H9 (cell line): ENCODE results near the gene BOLA2B. TPM values are rescaled to one million over a fixed set of nuclear protein-coding genes. Genes with fewer than 3 reads are reported as not detected.

Experiments
- DNase-seq: peaks from one replicate; pipeline ENCODE4 v3.0.0-alpha.2; 2017
- H2AFZ ChIP-seq: one replicate; pipeline ENCODE4 v1.6.1; 2013; ENCODE audit warnings: mild to moderate bottlenecking, low read length, control low read depth, moderate library complexity
- H2AK5ac ChIP-seq: 2 replicates; pipeline ENCODE4 v1.6.1; 2013; ENCODE audit warnings: low read length, control low read depth, mixed read lengths; ENCODE audit not compliant: insufficient read length
- H2BK120ac ChIP-seq: one replicate; pipeline ENCODE4 v1.6.1; 2013; ENCODE audit warnings: low read depth, mild to moderate bottlenecking, low read length, control low read depth, inconsistent platforms; ENCODE audit not compliant: poor library complexity, severe bottlenecking
- H2BK12ac ChIP-seq: 2 replicates; pipeline ENCODE4 v1.6.1; 2013; ENCODE audit warnings: low read length, control low read depth, mixed read lengths, low read depth; ENCODE audit not compliant: insufficient read length
- H2BK15ac ChIP-seq: 2 replicates; pipeline ENCODE4 v1.6.1; 2013; ENCODE audit warnings: low read depth, low read length, control low read depth
- H2BK20ac ChIP-seq: one replicate; pipeline ENCODE4 v1.6.1; 2013; ENCODE audit warnings: low read depth, mild to moderate bottlenecking, low read length, control low read depth, inconsistent platforms; ENCODE audit not compliant: poor library complexity, severe bottlenecking
- H2BK5ac ChIP-seq: 2 replicates; pipeline ENCODE4 v1.6.1; 2013; ENCODE audit warnings: low read length, control low read depth, mixed read lengths; ENCODE audit not compliant: insufficient read length
- H3K14ac ChIP-seq: 2 replicates; pipeline ENCODE4 v1.6.1; 2013; ENCODE audit warnings: low read length, control low read depth; ENCODE audit not compliant: insufficient read depth
- H3K18ac ChIP-seq: 2 replicates; pipeline ENCODE4 v1.6.1; 2013; ENCODE audit warnings: low read depth, mild to moderate bottlenecking, mixed read lengths, low read length, control low read depth; ENCODE audit not compliant: insufficient read length
- H3K23ac ChIP-seq: 2 replicates; pipeline ENCODE4 v1.6.1; 2013; ENCODE audit warnings: low read length, control low read depth, mixed read lengths, low read depth; ENCODE audit not compliant: insufficient read length
- H3K23me2 ChIP-seq: 2 replicates; pipeline ENCODE4 v1.6.1; 2013; ENCODE audit warnings: low read depth, mild to moderate bottlenecking, mixed read lengths, low read length, control low read depth; ENCODE audit not compliant: insufficient read length, poor library complexity, severe bottlenecking
- H3K27ac ChIP-seq: 2 replicates; pipeline ENCODE4 v1.5.1; 2013; ENCODE audit warnings: low read length, control low read depth, mixed read lengths, low read depth; ENCODE audit not compliant: insufficient read length
- H3K27me3 ChIP-seq: 2 replicates; pipeline ENCODE4 v1.6.1; 2013; ENCODE audit warnings: low read length, control low read depth, inconsistent platforms; ENCODE audit not compliant: insufficient read depth
- H3K4ac ChIP-seq: 2 replicates; pipeline ENCODE4 v1.6.1; 2013; ENCODE audit warnings: low read depth, mild to moderate bottlenecking, control low read depth, inconsistent platforms, low read length, moderate library complexity
- H3K4me1 ChIP-seq: 2 replicates; pipeline ENCODE4 v1.6.1; 2013; ENCODE audit warnings: low read length, control low read depth, inconsistent platforms; ENCODE audit not compliant: insufficient read depth
- H3K4me2 ChIP-seq: 2 replicates; pipeline ENCODE4 v1.6.1; 2013; ENCODE audit warnings: low read length, control low read depth, mixed read lengths; ENCODE audit not compliant: insufficient read length, insufficient read depth
- H3K56ac ChIP-seq: 2 replicates; pipeline ENCODE4 v1.6.1; 2013; ENCODE audit warnings: low read depth, mild to moderate bottlenecking, mixed read lengths, low read length, control low read depth; ENCODE audit not compliant: insufficient read length
- H3K79me1 ChIP-seq: 2 replicates; pipeline ENCODE4 v1.6.1; 2013; ENCODE audit warnings: low read depth, mild to moderate bottlenecking, moderate library complexity, low read length, control low read depth, inconsistent platforms; ENCODE audit not compliant: insufficient read depth, poor library complexity, severe bottlenecking
- H3K79me2 ChIP-seq: 2 replicates; pipeline ENCODE4 v1.6.1; 2013; ENCODE audit warnings: low read length, control low read depth, inconsistent platforms; ENCODE audit not compliant: insufficient read depth
- H3K9ac ChIP-seq: 2 replicates; pipeline ENCODE4 v1.6.1; 2013; ENCODE audit warnings: low read length, control low read depth, mixed read lengths; ENCODE audit not compliant: insufficient read length; ENCODE audit errors: extremely low read depth
- H3K9me3 ChIP-seq: one replicate; pipeline ENCODE4 v1.6.1; 2013; ENCODE audit warnings: low read depth, low read length, inconsistent platforms; ENCODE audit not compliant: control insufficient read depth
- H3T11ph ChIP-seq: one replicate; pipeline ENCODE4 v1.6.1; 2013; ENCODE audit warnings: mild to moderate bottlenecking, low read length, control low read depth, inconsistent platforms
- H4K20me1 ChIP-seq: one replicate; pipeline ENCODE4 v1.6.1; 2013; ENCODE audit not compliant: control insufficient read depth, insufficient read length, insufficient read depth
- H4K5ac ChIP-seq: 2 replicates; pipeline ENCODE4 v1.6.1; 2013; ENCODE audit warnings: low read depth, mild to moderate bottlenecking, mixed read lengths, low read length, control low read depth; ENCODE audit not compliant: insufficient read length
- H4K8ac ChIP-seq: replicated peaks from 2 replicates; pipeline ENCODE4 v1.6.1; 2013; ENCODE audit warnings: low read length, control low read depth, mixed read lengths, low read depth; ENCODE audit not compliant: insufficient read length
- H4K91ac ChIP-seq: 2 replicates; pipeline ENCODE4 v1.6.1; 2013; ENCODE audit warnings: low read depth, mild to moderate bottlenecking, moderate library complexity, mixed read lengths, low read length, control low read depth; ENCODE audit not compliant: insufficient read length
- H3K27ac Mint-ChIP-seq, 3 experiments: 2 replicates in 2 of 3; 3 replicates in 1 of 3; pipeline ENCODE4 v1.8.0; 2020 to 2021; ENCODE audit warnings: mixed read lengths in 3 of 3, mild to moderate bottlenecking in 1 of 3, moderate library complexity in 1 of 3
- H3K27me3 Mint-ChIP-seq: 2 replicates; pipeline ENCODE4 v1.8.0; 2021; ENCODE audit warnings: low read depth, mild to moderate bottlenecking, moderate library complexity, mixed read lengths
- H3K36me3 Mint-ChIP-seq, 3 experiments: 2 replicates in 2 of 3; 3 replicates in 1 of 3; pipeline ENCODE4 v1.8.0; 2020 to 2021; ENCODE audit warnings: low read depth in 3 of 3, mixed read lengths in 3 of 3; ENCODE audit not compliant: insufficient read depth in 1 of 3
- H3K4me1 Mint-ChIP-seq, 2 experiments: 2 replicates each; pipeline ENCODE4 v1.8.0; 2020; ENCODE audit warnings: mixed read lengths in 2 of 2
- H3K4me3 Mint-ChIP-seq, 2 experiments: 2 replicates in 1 of 2; 3 replicates in 1 of 2; pipeline ENCODE4 v1.8.0; 2020 to 2021; ENCODE audit warnings: mild to moderate bottlenecking in 2 of 2, mixed read lengths in 2 of 2, moderate library complexity in 1 of 2
- H3K9me3 Mint-ChIP-seq, 2 experiments: 2 replicates in 1 of 2; 3 replicates in 1 of 2; pipeline ENCODE4 v1.8.0; 2020; ENCODE audit warnings: mild to moderate bottlenecking in 2 of 2, mixed read lengths in 2 of 2, moderate library complexity in 1 of 2
- WGBS: extraction: QIAGEN DNeasy Blood & Tissue Kit; methylation state at CpG from one replicate; pipeline ENCODE4 v1.1.7; 2013; ENCODE audit warnings: missing lambda C conversion rate, low lambda C conversion rate, mixed read lengths; ENCODE audit not compliant: insufficient read length; ENCODE audit errors: extremely low coverage; 5-methylcytosine and 5-hydroxymethylcytosine counted together
- total RNA-seq: library from RNA; stranded (reverse); gene quantifications from 2 replicates; pipeline ENCODE4 v1.2.1, GENCODE V29; 2021
- TF ChIP-seq, protein P1 (sequence below): fragments of 200-600 bp; sonication (generic); conservative IDR thresholded peaks from 3 replicates; pipeline ENCODE4 v1.8.0; 2021; ENCODE audit warnings: antibody characterized with exemption, mild to moderate bottlenecking

BOLA2B gene
- total RNA-seq, 1 experiment from 2014 or later, result 218 TPM

DNA sequence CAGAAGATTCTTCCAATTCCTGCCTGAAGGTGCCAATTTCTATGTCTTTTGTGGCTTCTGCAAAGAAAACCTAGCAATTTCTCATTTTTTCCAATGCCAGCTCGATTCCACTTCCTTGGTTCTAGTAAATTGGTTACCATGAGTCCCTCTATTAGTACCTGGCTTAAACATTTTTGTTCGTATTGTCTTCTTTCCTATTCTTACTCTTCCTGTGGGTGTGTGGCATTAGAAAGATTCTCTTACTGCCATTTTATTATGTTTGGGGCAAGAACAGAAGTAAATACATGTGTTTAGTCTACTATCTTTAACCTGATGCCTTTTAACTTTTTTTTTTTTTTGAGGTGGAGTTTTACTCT is 50.1 kb downstream of the BOLA2B start:
- H3K4me1 ChIP-seq, result no peaks in the 10 kb centered on the region
- H3K14ac ChIP-seq, result no peak overlapping the region
- no CpG with 5 or more reads among the region's 2 CpGs for WGBS
- H3K27ac Mint-ChIP-seq, result no peak overlapping the region
- no peak overlapping the region for H2BK5ac ChIP-seq
- no peak overlapping the region for H3K27ac ChIP-seq
- H2BK15ac ChIP-seq, result no peak overlapping the region
- TF ChIP-seq, protein P1, sequence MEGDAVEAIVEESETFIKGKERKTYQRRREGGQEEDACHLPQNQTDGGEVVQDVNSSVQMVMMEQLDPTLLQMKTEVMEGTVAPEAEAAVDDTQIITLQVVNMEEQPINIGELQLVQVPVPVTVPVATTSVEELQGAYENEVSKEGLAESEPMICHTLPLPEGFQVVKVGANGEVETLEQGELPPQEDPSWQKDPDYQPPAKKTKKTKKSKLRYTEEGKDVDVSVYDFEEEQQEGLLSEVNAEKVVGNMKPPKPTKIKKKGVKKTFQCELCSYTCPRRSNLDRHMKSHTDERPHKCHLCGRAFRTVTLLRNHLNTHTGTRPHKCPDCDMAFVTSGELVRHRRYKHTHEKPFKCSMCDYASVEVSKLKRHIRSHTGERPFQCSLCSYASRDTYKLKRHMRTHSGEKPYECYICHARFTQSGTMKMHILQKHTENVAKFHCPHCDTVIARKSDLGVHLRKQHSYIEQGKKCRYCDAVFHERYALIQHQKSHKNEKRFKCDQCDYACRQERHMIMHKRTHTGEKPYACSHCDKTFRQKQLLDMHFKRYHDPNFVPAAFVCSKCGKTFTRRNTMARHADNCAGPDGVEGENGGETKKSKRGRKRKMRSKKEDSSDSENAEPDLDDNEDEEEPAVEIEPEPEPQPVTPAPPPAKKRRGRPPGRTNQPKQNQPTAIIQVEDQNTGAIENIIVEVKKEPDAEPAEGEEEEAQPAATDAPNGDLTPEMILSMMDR, result no peak
- H3K23ac ChIP-seq, result no peak overlapping the region
- H3K27me3 ChIP-seq, result no peaks in the 10 kb centered on the region
- no peaks in the 10 kb centered on the region for H4K20me1 ChIP-seq
- H3K79me2 ChIP-seq, result no peaks in the 10 kb centered on the region
- H3K9me3 ChIP-seq, result no peaks in the 10 kb centered on the region
- no peaks in the 10 kb centered on the region for H3K4me1 Mint-ChIP-seq
- no peak overlapping the region for H3K4ac ChIP-seq
- H2BK12ac ChIP-seq, result no peak overlapping the region
- no peaks in the 10 kb centered on the region for H3K79me1 ChIP-seq
- DNase-seq, result no peak
- no peak overlapping the region for H2BK120ac ChIP-seq
- no peaks in the 10 kb centered on the region for H3K23me2 ChIP-seq
- no peak overlapping the region for H2BK20ac ChIP-seq
- H3K18ac ChIP-seq, result no peak overlapping the region
- no peak overlapping the region for H2AFZ ChIP-seq
- H3K4me2 ChIP-seq, result no peak overlapping the region
- no peak overlapping the region for H2AK5ac ChIP-seq
- no peaks in the 10 kb centered on the region for H3K36me3 Mint-ChIP-seq
- H3K9me3 Mint-ChIP-seq, result peaks cover 0 to 2% of the 10 kb centered on the region in 2 experiments; a peak in 1 of 5 replicates
- H3K9ac ChIP-seq, result no peak overlapping the region
- H4K8ac ChIP-seq, result no peak overlapping the region
- no peak overlapping the region; a peak in 1 of 5 replicates for H3K4me3 Mint-ChIP-seq
- no peak overlapping the region for H4K5ac ChIP-seq
- H3K56ac ChIP-seq, result no peak overlapping the region
- no peak overlapping the region for H4K91ac ChIP-seq
- peaks cover 2% of the 10 kb centered on the region for H3K27me3 Mint-ChIP-seq
- H3T11ph ChIP-seq, result no peak overlapping the region

Other genes starting within 250 kb of the BOLA2B start
- 82.1 and 89.1 TPM in 2 replicates for gene TMEM219, start 231.6 kb downstream of the BOLA2B start, total RNA-seq
- 43.1 and 43.9 TPM in 2 replicates for gene TAOK2, start 219.8 kb downstream of the BOLA2B start, total RNA-seq
- 18.5 and 21.6 TPM in 2 replicates for gene HIRIP3, start 198.0 kb downstream of the BOLA2B start, total RNA-seq
- gene INO80E, start 197.4 kb downstream of the BOLA2B start, total RNA-seq, result 94.1 and 101 TPM in 2 replicates
- 10.2 and 12.2 TPM in 2 replicates for gene DOC2A, start 182.6 kb downstream of the BOLA2B start, total RNA-seq
- gene C16orf92, start 170.5 kb downstream of the BOLA2B start, total RNA-seq, result not detected in 2 replicates
- 20.9 and 22.3 TPM in 2 replicates for gene TLCD3B, start 162.4 kb downstream of the BOLA2B start, total RNA-seq
- gene ALDOA, start 127.9 kb downstream of the BOLA2B start, total RNA-seq, result 1,356 and 1,375 TPM in 2 replicates
- 162 and 163 TPM in 2 replicates for gene PPP4C, start 117.7 kb downstream of the BOLA2B start, total RNA-seq
- 1.6 and 1.9 TPM in 2 replicates for gene TBX6, start 101.7 kb downstream of the BOLA2B start, total RNA-seq
- gene YPEL3, start 97.5 kb downstream of the BOLA2B start, total RNA-seq, result 26.3 and 27.5 TPM in 2 replicates
- 3.8 and 4.0 TPM in 2 replicates for gene GDPD3, start 80.1 kb downstream of the BOLA2B start, total RNA-seq
- gene MAPK3, start 70.4 kb downstream of the BOLA2B start, total RNA-seq, result 52.3 and 53.5 TPM in 2 replicates
- gene CORO1A, start 10.1 kb downstream of the BOLA2B start, total RNA-seq, result 3.4 and 4.8 TPM in 2 replicates
- 30.3 TPM in 2 replicates for gene SLX1A, start 209 bp upstream of the BOLA2B start, total RNA-seq
- gene SULT1A3, start 5.6 kb upstream of the BOLA2B start, total RNA-seq, result 21.5 and 21.8 TPM in 2 replicates
- 14.3 and 16.4 TPM in 2 replicates for gene NPIPB13, start 54.8 kb upstream of the BOLA2B start, total RNA-seq
- 90.1 and 90.2 TPM in 2 replicates for gene CD2BP2, start 161.6 kb upstream of the BOLA2B start, total RNA-seq
- 25.6 and 25.8 TPM in 2 replicates for gene TBC1D10B, start 176.8 kb upstream of the BOLA2B start, total RNA-seq
- gene MYL11, start 181.1 kb upstream of the BOLA2B start, total RNA-seq, result 0.70 and 1.4 TPM in 2 replicates
- gene SEPTIN1, start 188.9 kb upstream of the BOLA2B start, total RNA-seq, result 1.4 and 2.5 TPM in 2 replicates
- gene ZNF48, start 201.8 kb upstream of the BOLA2B start, total RNA-seq, result 57.3 and 61.2 TPM in 2 replicates
- gene ZNF771, start 213.9 kb upstream of the BOLA2B start, total RNA-seq, result 9.7 and 10.5 TPM in 2 replicates
- 78.1 and 78.3 TPM in 2 replicates for gene DCTPP1, start 236.4 kb upstream of the BOLA2B start, total RNA-seq